ENCODE results near the gene GPR12. TPM values are rescaled to one million over a fixed set of nuclear protein-coding genes. Genes with fewer than 3 reads are reported as not detected.
A peak's percentile ranks its signal among the peaks of the same experiment; 100 is the strongest.

Gene GPR12
- 10 to 100 TPM in 1 of 4 donors, 1 to 10 TPM in 3; 2.4 to 13.9 (median 6.8) TPM for total RNA-seq

- TF ChIP-seq POLR2A (IDR thresholded peaks at IDR 0.05) (no peak), CTCF (IDR thresholded peaks at IDR 0.05) (no peak)
- no peak for DNase-seq (ENCODE audit: low spot score in 2 of 2)
- intact Hi-C loops (cut with DNase I; ENCODE audit: low total_unique reads): no loop called here
- peak within 1 kb of the TSS; percentile 18 for H3K4me3 ChIP-seq (ENCODE audit: low read depth, poor library complexity, severe bottlenecking)
- WGBS, 2 donors: 1 to 2% methylated on average over 33 to 43 of the region's 87 CpGs
Measured at GRCh38 chr13:26759907-26760831, at the start of gene GPR12. TSS of gene GPR12 (minus strand) at chr13:26760786. CDS start at chr13:26759827, 959 bp downstream.

GRCh38 chr13:26810095-26810494 lies 49.5 kb upstream of the GPR12 start:
- no peak overlapping the region for H3K4me3 ChIP-seq (ENCODE audit: low read depth, poor library complexity, severe bottlenecking)
- 41 to 48% methylated on average over 2 of the region's 2 CpGs for WGBS, 2 donors
- intact Hi-C loops (cut with DNase I; ENCODE audit: low total_unique reads): no loop called here
- TF ChIP-seq POLR2A (IDR thresholded peaks at IDR 0.05) (no peak), CTCF (IDR thresholded peaks at IDR 0.05) (no peak)
- no peak for DNase-seq (ENCODE audit: low spot score in 2 of 2)

- no peak for DNase-seq (ENCODE audit: low spot score in 2 of 2)
- intact Hi-C loops (cut with DNase I; ENCODE audit: low total_unique reads): no loop called here
Measured at GRCh38 chr13:26806891-26807290, 46.3 kb upstream of the GPR12 start.

GRCh38 chr13:26787961-26788360 lies 27.4 kb upstream of the GPR12 start:
- intact Hi-C loops (cut with DNase I; ENCODE audit: low total_unique reads): no loop called here
- no peak for DNase-seq (ENCODE audit: low spot score in 2 of 2)
- no peak overlapping the region for H3K4me3 ChIP-seq (ENCODE audit: low read depth, poor library complexity, severe bottlenecking)
- 69 to 82% methylated on average over 3 of the region's 3 CpGs for WGBS, 2 donors
- TF ChIP-seq CTCF (IDR thresholded peaks at IDR 0.05) (no peak), POLR2A (IDR thresholded peaks at IDR 0.05) (no peak)

More at GRCh38 chr13:26806891-26807290, 46.3 kb upstream of the GPR12 start:
- no peak overlapping the region for H3K4me3 ChIP-seq (ENCODE audit: low read depth, poor library complexity, severe bottlenecking)
- TF ChIP-seq POLR2A (IDR thresholded peaks at IDR 0.05): no peak
- TF ChIP-seq CTCF (IDR thresholded peaks at IDR 0.05): no peak

GRCh38 chr13:26786651-26787295 lies 26.2 kb upstream of the GPR12 start:
- WGBS, 2 donors: 62 to 75% methylated on average over 2 of the region's 2 CpGs
- no peak for TF ChIP-seq CTCF (IDR thresholded peaks at IDR 0.05)
- no peak for TF ChIP-seq POLR2A (IDR thresholded peaks at IDR 0.05)
- intact Hi-C loops (cut with DNase I; ENCODE audit: low total_unique reads): no loop called here
- H3K4me3 ChIP-seq (ENCODE audit: low read depth, poor library complexity, severe bottlenecking): no peak overlapping the region
- no peak for DNase-seq (ENCODE audit: low spot score in 2 of 2)

All from lower leg skin (tissue), 4 donors.